Daoy (cell line): Measurements from ENCODE around the gene EOGT. TPM values are rescaled to one million over a fixed set of nuclear protein-coding genes. Genes with fewer than 3 reads are reported as not detected.

ENCODE experiments used
- DNase-seq: peaks from one replicate; pipeline ENCODE4 v3.0.0-alpha.2; 2015; ENCODE audit warnings: low read depth
- total RNA-seq: library from RNA; depleted of rRNA; stranded (reverse); fragments of >200 nt; shearing (Covaris generic); gene quantifications from 2 replicates; pipeline ENCODE4 v1.2.3, GENCODE V29; 2014; rRNA removed

EOGT gene
- total RNA-seq, 1 experiment from 2014 or later, result 14.9 TPM

GRCh38 chr3:68963376-68963775, 50.1 kb downstream of the EOGT start:
- no peak for DNase-seq

- DNase-seq, result no peak
Observed at GRCh38 chr3:68958932-68959331, 54.6 kb downstream of the EOGT start.

GRCh38 chr3:68957895-68958294, 55.6 kb downstream of the EOGT start:
- no peak for DNase-seq

GRCh38 chr3:68953816-68954444, 59.6 kb downstream of the EOGT start:
- no peak for DNase-seq

- DNase-seq, result no peak
Observed at GRCh38 chr3:68945225-68945624, 68.3 kb downstream of the EOGT start.

- DNase-seq, result no peak
Observed at GRCh38 chr3:68943753-68944500, 69.6 kb downstream of the EOGT start.

GRCh38 chr3:68941055-68941454, 72.4 kb downstream of the EOGT start:
- no peak for DNase-seq

- no peak for DNase-seq
Observed at GRCh38 chr3:68936856-68937255, 76.6 kb downstream of the EOGT start.

- DNase-seq, result no peak
Observed at GRCh38 chr3:68935778-68936177, 77.7 kb downstream of the EOGT start.

- DNase-seq, result no peak
Observed at GRCh38 chr3:68931406-68932149, 81.9 kb downstream of the EOGT start.

Other genes starting within 250 kb of the EOGT start
- gene TAFA4, start 81.1 kb downstream of the EOGT start, total RNA-seq, result not detected in 2 replicates
- 11.0 and 19.3 TPM in 2 replicates for gene TMF1, start 38.6 kb upstream of the EOGT start, total RNA-seq
- gene UBA3, start 66.7 kb upstream of the EOGT start, total RNA-seq, result 59.1 and 71.0 TPM in 2 replicates
- 31.6 and 36.2 TPM in 2 replicates for gene ARL6IP5, start 71.3 kb upstream of the EOGT start, total RNA-seq
- not detected in 2 replicates for gene LMOD3, start 108.9 kb upstream of the EOGT start, total RNA-seq